Measurements from ENCODE around the gene C5orf22.

DNA sequence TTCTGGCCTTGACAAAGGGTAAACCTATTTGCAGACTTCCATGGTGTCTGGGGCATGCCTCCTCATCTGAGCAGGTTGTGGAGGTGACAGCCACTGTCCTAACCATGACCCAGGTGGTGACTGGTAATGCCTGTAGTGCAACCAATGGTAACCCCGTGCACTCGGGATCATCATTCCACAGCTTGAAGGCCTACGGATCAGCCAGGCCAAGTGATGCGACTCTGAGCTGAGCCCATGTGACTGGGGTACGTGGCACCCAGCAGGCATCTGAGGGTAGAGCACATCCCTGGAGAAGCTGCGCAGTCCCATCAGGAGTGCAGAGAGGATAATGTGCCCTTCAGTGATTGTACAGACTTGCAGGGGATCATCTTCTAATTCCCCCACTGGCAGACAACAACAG is 35.2 kb upstream of the C5orf22 start:
- TF ChIP-seq CTCF (IDR thresholded peaks at IDR 0.05) (no peak), POLR2A (IDR thresholded peaks at IDR 0.05) (no peak), EP300 (IDR thresholded peaks at IDR 0.05) (no peak)

All from ovary (tissue), 3 donors.